Activated CD8-positive, alpha-beta memory T cell treated with anti-CD3 and anti-CD28 coated beads for 4 hours (primary cell): Measurements from ENCODE around the gene MTHFD1L.
"Not testable (repeated sequence)": the region's sequence is repeated elsewhere in the genome, so short reads cannot be mapped to it uniquely, and the experiment has no call there.

Experiments used
- DNase-seq, 2 donors: peaks; one replicate each; pipeline ENCODE4 v3.0.0-alpha.2; 2020; ENCODE audit warnings: low read depth in 2 of 2

Gene MTHFD1L

GRCh38 chr6:151095538-151096254 is 230.2 kb downstream of the MTHFD1L start:
- no peak for DNase-seq

- no peak for DNase-seq
These were observed 230.7 kb downstream of the MTHFD1L start for GRCh38 chr6:151096255-151096612.

- no peak for DNase-seq
These were observed 231.4 kb downstream of the MTHFD1L start for GRCh38 chr6:151096691-151097606.

- DNase-seq, result no peak
These were observed 232.7 kb downstream of the MTHFD1L start for GRCh38 chr6:151098166-151098565.

GRCh38 chr6:151100326-151100725 is 234.8 kb downstream of the MTHFD1L start:
- no peak for DNase-seq

GRCh38 chr6:151101161-151101815 is 235.8 kb downstream of the MTHFD1L start:
- no peak for DNase-seq

- DNase-seq, result no peak
These were observed 236.6 kb downstream of the MTHFD1L start for GRCh38 chr6:151101816-151102694.

- DNase-seq, result no peak
These were observed 237.8 kb downstream of the MTHFD1L start for GRCh38 chr6:151103266-151103665.

- DNase-seq, result no peak
These were observed 242.5 kb downstream of the MTHFD1L start for GRCh38 chr6:151107897-151108427.

- no peak for DNase-seq
These were observed 243.0 kb downstream of the MTHFD1L start for GRCh38 chr6:151108548-151108947.

GRCh38 chr6:151109361-151109760 is 243.9 kb downstream of the MTHFD1L start:
- no peak for DNase-seq

- no peak for DNase-seq
These were observed 244.5 kb downstream of the MTHFD1L start for GRCh38 chr6:151109869-151110575.

- DNase-seq, result no peak
These were observed 245.0 kb downstream of the MTHFD1L start for GRCh38 chr6:151110576-151110905.

- DNase-seq, result no peak
These were observed 246.2 kb downstream of the MTHFD1L start for GRCh38 chr6:151111670-151112069.

GRCh38 chr6:151112130-151112529 is 246.6 kb downstream of the MTHFD1L start:
- DNase-seq, result no peak

- not testable (repeated sequence) for DNase-seq
These were observed 247.4 kb downstream of the MTHFD1L start for GRCh38 chr6:151112884-151113283.

GRCh38 chr6:151113641-151114040 is 248.1 kb downstream of the MTHFD1L start:
- DNase-seq, result no peak

- no peak for DNase-seq
These were observed 253.1 kb downstream of the MTHFD1L start for GRCh38 chr6:151118461-151119123.

- DNase-seq, result no peak
These were observed 254.5 kb downstream of the MTHFD1L start for GRCh38 chr6:151119823-151120524.
